ENCODE results near the gene SLC8A3. TPM values are rescaled to one million over a fixed set of nuclear protein-coding genes. Genes with fewer than 3 reads are reported as not detected.

Gene SLC8A3
- total RNA-seq, 2 donors from 2014 or later: 0.40 TPM

DNA sequence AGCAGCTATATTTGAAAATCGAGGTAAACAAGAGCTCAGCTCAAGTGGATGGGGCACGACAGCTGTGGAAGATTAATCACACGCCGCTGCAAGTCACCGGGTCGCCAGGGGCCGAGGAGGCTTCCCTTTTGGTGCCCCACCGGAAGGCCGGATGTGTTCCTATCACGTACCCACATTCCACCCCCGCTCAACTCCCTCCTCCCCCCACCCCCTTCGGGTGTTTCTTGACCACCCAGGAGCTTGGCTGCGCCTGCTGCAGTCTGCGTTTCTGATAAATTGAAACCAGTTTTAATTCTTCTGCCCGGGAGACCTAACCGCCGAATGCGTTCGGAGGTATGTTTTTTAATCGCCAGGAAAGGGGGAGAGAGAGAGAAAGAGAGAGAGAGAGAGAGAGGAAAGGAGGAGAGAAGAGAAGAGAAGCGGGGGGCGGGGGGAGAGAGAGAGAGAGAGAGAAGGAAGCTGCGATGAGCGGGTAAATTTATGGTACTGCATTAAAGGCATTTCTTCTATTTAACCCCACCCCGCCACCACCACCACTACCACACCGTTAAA is 1.8 kb downstream of the SLC8A3 start:
- H3K9me3 ChIP-seq: no peaks in the 10 kb centered on the region
- peak; percentile 41 for DNase-seq
- peaks cover 32% of the 10 kb centered on the region for H3K27me3 ChIP-seq
- TF ChIP-seq, protein P1, sequence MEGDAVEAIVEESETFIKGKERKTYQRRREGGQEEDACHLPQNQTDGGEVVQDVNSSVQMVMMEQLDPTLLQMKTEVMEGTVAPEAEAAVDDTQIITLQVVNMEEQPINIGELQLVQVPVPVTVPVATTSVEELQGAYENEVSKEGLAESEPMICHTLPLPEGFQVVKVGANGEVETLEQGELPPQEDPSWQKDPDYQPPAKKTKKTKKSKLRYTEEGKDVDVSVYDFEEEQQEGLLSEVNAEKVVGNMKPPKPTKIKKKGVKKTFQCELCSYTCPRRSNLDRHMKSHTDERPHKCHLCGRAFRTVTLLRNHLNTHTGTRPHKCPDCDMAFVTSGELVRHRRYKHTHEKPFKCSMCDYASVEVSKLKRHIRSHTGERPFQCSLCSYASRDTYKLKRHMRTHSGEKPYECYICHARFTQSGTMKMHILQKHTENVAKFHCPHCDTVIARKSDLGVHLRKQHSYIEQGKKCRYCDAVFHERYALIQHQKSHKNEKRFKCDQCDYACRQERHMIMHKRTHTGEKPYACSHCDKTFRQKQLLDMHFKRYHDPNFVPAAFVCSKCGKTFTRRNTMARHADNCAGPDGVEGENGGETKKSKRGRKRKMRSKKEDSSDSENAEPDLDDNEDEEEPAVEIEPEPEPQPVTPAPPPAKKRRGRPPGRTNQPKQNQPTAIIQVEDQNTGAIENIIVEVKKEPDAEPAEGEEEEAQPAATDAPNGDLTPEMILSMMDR (IDR thresholded peaks at IDR 0.05): no peak
- H3K36me3 ChIP-seq: no peaks in the 10 kb centered on the region
- H3K4me3 ChIP-seq: peak overlapping the region; percentile 29
- H3K27ac ChIP-seq: no peak overlapping the region
- no peak overlapping the region for H3K9ac ChIP-seq (ENCODE audit: low read depth in 2 of 2, low read length in 2 of 2)
- intact Hi-C loops (cut with DNase I): no loop called here
- peaks cover 5% of the 10 kb centered on the region for H3K4me1 ChIP-seq

DNA sequence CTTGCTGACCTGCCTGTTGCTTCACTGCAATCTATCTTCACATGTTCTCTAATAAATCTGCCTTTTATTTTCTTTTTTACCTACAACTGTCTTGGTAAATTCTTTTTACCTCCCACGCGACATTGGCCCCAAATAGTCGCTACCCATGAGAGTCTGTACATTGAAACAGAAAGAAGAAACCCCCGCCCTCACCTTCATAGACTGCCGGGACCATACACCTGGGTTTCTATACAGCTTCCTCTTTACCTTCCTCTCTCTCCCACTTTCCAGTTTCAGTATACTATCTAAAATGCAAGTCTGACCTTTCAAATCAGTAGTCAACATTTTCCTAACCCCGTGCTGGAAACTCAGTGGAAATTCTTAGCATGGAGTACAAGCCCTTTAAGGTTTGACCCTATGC is 4.8 kb downstream of the SLC8A3 start:
- Histone ChIP-seq H3K9me3 (no peaks in the 10 kb centered on the region), H3K9ac (ENCODE audit: low read depth in 2 of 2, low read length in 2 of 2) (no peak overlapping the region), H3K36me3 (no peaks in the 10 kb centered on the region), H3K4me1 (peaks cover 4% of the 10 kb centered on the region), H3K27ac (no peak overlapping the region), H3K27me3 (peaks cover 16% of the 10 kb centered on the region), H3K4me3 (no peak overlapping the region)
- intact Hi-C loops (cut with DNase I): no loop called here
- TF ChIP-seq, protein P1 (IDR thresholded peaks at IDR 0.05): no peak
- DNase-seq: no peak

DNA sequence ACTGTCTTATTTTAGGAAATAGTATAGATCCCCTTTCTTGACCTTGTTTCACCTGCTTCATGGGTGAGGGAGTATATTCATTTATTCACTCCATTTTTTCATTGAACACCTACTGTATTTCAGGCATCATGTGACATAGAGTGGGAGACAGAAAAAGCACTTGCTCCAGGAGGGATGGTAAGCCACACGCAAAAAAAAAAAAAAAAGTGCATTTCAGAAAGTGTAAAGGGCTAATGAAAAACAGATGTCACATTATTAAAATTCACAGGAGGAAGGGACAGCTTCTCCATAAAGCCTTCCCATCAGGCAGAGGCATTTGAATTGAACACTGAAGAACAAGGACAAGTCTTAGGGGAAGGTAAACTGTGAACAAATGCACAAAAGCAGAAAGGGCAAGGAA is 7.5 kb downstream of the SLC8A3 start:
- Histone ChIP-seq H3K4me1 (no peaks in the 10 kb centered on the region), H3K27me3 (peaks cover 4% of the 10 kb centered on the region), H3K9me3 (no peaks in the 10 kb centered on the region), H3K9ac (ENCODE audit: low read depth in 2 of 2, low read length in 2 of 2) (no peak overlapping the region), H3K27ac (no peak overlapping the region), H3K36me3 (no peaks in the 10 kb centered on the region), H3K4me3 (no peak overlapping the region)
- intact Hi-C loops (cut with DNase I): no loop called here
- DNase-seq: no peak
- TF ChIP-seq, protein P1 (IDR thresholded peaks at IDR 0.05): no peak

DNA sequence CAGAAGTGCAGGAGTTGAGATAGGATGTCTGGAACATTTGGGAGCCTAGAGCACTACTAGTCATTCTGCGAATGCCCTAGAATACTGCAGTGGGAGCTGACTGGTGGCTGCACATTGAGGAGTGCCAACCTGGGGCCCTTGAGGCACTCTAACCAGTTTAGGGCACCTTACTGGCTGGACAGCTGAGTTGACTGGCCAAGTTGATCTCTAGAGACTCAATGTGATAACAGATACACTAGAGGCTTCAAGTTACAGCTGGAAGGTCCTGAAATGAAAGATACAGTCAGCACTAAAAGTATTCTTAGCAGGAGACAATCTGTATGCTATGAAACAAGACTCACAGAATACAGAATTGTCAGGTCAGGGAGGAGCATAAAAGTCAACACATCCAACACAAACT is 8.0 kb downstream of the SLC8A3 start:
- no peak overlapping the region for H3K27ac ChIP-seq
- intact Hi-C loops (cut with DNase I): no loop called here

DNA sequence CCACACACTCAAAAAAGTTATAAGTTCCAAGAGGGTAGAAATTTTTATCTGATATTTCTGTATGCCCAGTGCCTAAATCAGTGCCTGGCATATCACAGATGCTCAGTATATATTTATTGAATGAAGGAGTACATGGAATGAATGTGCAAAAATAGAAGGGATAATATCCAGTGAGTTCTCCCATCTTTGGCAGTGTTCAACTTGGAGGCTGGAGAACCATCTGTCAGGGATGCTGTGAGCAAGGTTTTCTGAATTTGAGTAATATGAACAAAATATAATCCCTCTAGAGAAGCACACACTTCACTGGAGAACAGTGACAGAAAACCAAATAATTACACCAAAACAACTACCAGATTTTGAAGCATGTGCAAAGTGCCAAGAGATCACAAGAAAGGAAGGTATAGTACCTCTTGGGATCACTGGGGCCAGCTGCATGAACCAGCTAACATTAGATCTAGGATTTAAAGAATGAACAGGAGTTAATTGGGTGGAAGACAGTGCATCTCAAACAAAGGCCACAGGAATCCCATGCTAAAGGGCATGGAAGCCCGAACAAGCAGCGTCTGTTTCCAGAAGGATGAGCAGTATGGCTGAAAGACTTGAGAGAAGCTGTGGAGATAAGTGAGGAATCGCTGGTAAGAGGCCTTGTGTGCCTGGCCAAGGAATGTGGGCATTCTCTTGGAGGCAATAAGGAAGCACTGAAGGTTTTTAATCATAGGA is 11.5 kb downstream of the SLC8A3 start:
- Histone ChIP-seq H3K9ac (ENCODE audit: low read depth in 2 of 2, low read length in 2 of 2) (no peak overlapping the region), H3K9me3 (no peaks in the 10 kb centered on the region), H3K27me3 (peaks cover under 1% of the 10 kb centered on the region), H3K4me1 (no peaks in the 10 kb centered on the region), H3K36me3 (no peaks in the 10 kb centered on the region), H3K4me3 (no peak overlapping the region), H3K27ac (no peak overlapping the region)
- intact Hi-C loops (cut with DNase I): no loop called here
- no peak for DNase-seq
- TF ChIP-seq, protein P1 (IDR thresholded peaks at IDR 0.05): no peak

More for the DNA sequence above, 8.0 kb downstream of the SLC8A3 start:
- Histone ChIP-seq H3K4me1 (no peaks in the 10 kb centered on the region), H3K4me3 (no peak overlapping the region), H3K36me3 (no peaks in the 10 kb centered on the region), H3K9me3 (no peaks in the 10 kb centered on the region), H3K9ac (ENCODE audit: low read depth in 2 of 2, low read length in 2 of 2) (no peak overlapping the region), H3K27me3 (peaks cover 4% of the 10 kb centered on the region)
- TF ChIP-seq, protein P1 (IDR thresholded peaks at IDR 0.05): no peak
- DNase-seq: no peak
